Astrocyte (in vitro differentiated cells and primary cell): ENCODE data around the gene SH3PXD2B. TPM values are rescaled to one million over a fixed set of nuclear protein-coding genes. Genes with fewer than 3 reads are reported as not detected.
A peak's percentile ranks its signal among the peaks of the same experiment; 100 is the strongest.

Experiments used
- DNase-seq: peaks from one replicate; pipeline ENCODE4 v3.0.0-alpha.2; 2010; ENCODE audit warnings: low read depth
- FAIRE-seq: peaks from 2 replicates; lab custom pipeline; 2011; peaks lifted over from hg19 to GRCh38; lab: Jason Lieb, UNC
- H2AFZ ChIP-seq: 2 replicates; pipeline ENCODE4 v1.6.0; 2012; ENCODE audit warnings: low read depth, low read length, inconsistent platforms
- H3K27ac ChIP-seq: 2 replicates; pipeline ENCODE4 v1.5.1; 2011; ENCODE audit warnings: low read depth, low read length, inconsistent platforms
- H3K27me3 ChIP-seq: 2 replicates; pipeline ENCODE4 v1.6.0; 2011; ENCODE audit warnings: low read length, inconsistent platforms; ENCODE audit not compliant: insufficient read depth
- H3K36me3 ChIP-seq: 2 replicates; pipeline ENCODE4 v1.5.1; 2011; ENCODE audit warnings: low read length, inconsistent platforms; ENCODE audit not compliant: insufficient read depth
- H3K4me1 ChIP-seq: 2 replicates; pipeline ENCODE4 v1.5.1; 2011; ENCODE audit warnings: low read length, inconsistent platforms; ENCODE audit not compliant: insufficient read depth
- H3K4me2 ChIP-seq: 2 replicates; pipeline ENCODE4 v1.6.0; 2012; ENCODE audit warnings: low read length, inconsistent platforms
- H3K4me3 ChIP-seq: 2 replicates; pipeline ENCODE4 v1.5.1; 2011; ENCODE audit warnings: low read depth, mild to moderate bottlenecking, low read length, inconsistent platforms; ENCODE audit not compliant: insufficient read depth
- H3K79me2 ChIP-seq: 2 replicates; pipeline ENCODE4 v1.6.0; 2012; ENCODE audit warnings: mild to moderate bottlenecking, low read length, inconsistent platforms; ENCODE audit not compliant: insufficient read depth
- H3K9ac ChIP-seq: 2 replicates; pipeline ENCODE4 v1.6.0; 2012; ENCODE audit warnings: mild to moderate bottlenecking, low read length, inconsistent platforms
- H3K9me3 ChIP-seq: 2 replicates; pipeline ENCODE4 v1.5.1; 2012; ENCODE audit warnings: low read depth, mild to moderate bottlenecking, low read length, inconsistent platforms; ENCODE audit not compliant: insufficient read depth
- H4K20me1 ChIP-seq: 2 replicates; pipeline ENCODE4 v1.6.0; 2012; ENCODE audit warnings: low read length, inconsistent platforms; ENCODE audit not compliant: insufficient read depth
- H3K27ac Mint-ChIP-seq: one replicate; pipeline ENCODE4 v1.8.0; 2021; ENCODE audit warnings: mild to moderate bottlenecking, mixed read lengths; ENCODE audit not compliant: unreplicated experiment
- H3K27me3 Mint-ChIP-seq: one replicate; pipeline ENCODE4 v1.8.0; 2021; ENCODE audit warnings: low read depth, mixed read lengths; ENCODE audit not compliant: unreplicated experiment
- H3K36me3 Mint-ChIP-seq: one replicate; pipeline ENCODE4 v1.8.0; 2021; ENCODE audit warnings: low read depth, mixed read lengths; ENCODE audit not compliant: unreplicated experiment
- H3K4me1 Mint-ChIP-seq: one replicate; pipeline ENCODE4 v1.8.0; 2021; ENCODE audit warnings: low read depth, mixed read lengths; ENCODE audit not compliant: unreplicated experiment
- H3K4me3 Mint-ChIP-seq: one replicate; pipeline ENCODE4 v1.8.0; 2021; ENCODE audit warnings: mild to moderate bottlenecking, moderate library complexity, mixed read lengths; ENCODE audit not compliant: unreplicated experiment
- H3K9me3 Mint-ChIP-seq: one replicate; pipeline ENCODE4 v1.8.0; 2021; ENCODE audit warnings: mild to moderate bottlenecking, mixed read lengths; ENCODE audit not compliant: unreplicated experiment
- CTCF ChIP-seq: IDR thresholded peaks from 2 replicates; pipeline ENCODE4 v1.5.1; 2011; ENCODE audit warnings: low read depth, mild to moderate bottlenecking, inconsistent platforms, low read length, moderate library complexity; ENCODE audit not compliant: insufficient read depth
- EZH2 ChIP-seq: IDR thresholded peaks from 2 replicates; pipeline ENCODE4 v1.6.1; 2012; ENCODE audit warnings: mild to moderate bottlenecking, low read length, inconsistent platforms; ENCODE audit not compliant: insufficient read depth
- total RNA-seq: library from RNA; stranded (reverse); gene quantifications from 2 replicates; pipeline ENCODE4 v1.2.1, GENCODE V29; 2021

Gene SH3PXD2B
- total RNA-seq, 1 donor from 2014 or later: 66.0 TPM

GRCh38 chr5:172365948-172366608 lies 88.2 kb downstream of the SH3PXD2B start:
- Mint-ChIP-seq H3K27me3 (no peaks in the 10 kb centered on the region), H3K27ac (no peak overlapping the region), H3K4me1 (peaks cover 11% of the 10 kb centered on the region), H3K36me3 (peaks cover 51% of the 10 kb centered on the region), H3K9me3 (peaks cover 3% of the 10 kb centered on the region), H3K4me3 (no peak overlapping the region)
- H3K79me2 ChIP-seq: no peaks in the 10 kb centered on the region
- H3K36me3 ChIP-seq: peaks cover 12% of the 10 kb centered on the region
- H3K4me1 ChIP-seq: peaks cover 11% of the 10 kb centered on the region
- no peak overlapping the region for H3K9ac ChIP-seq
- H3K27me3 ChIP-seq: no peaks in the 10 kb centered on the region
- peaks cover 18% of the 10 kb centered on the region for H4K20me1 ChIP-seq
- H3K27ac ChIP-seq: no peak overlapping the region
- no peak overlapping the region for H3K4me2 ChIP-seq
- TF ChIP-seq CTCF: no peak
- TF ChIP-seq EZH2: no peak
- H3K4me3 ChIP-seq: no peak overlapping the region
- no peak for FAIRE-seq
- H2AFZ ChIP-seq: no peak overlapping the region
- DNase-seq: no peak
- H3K9me3 ChIP-seq: peaks cover 3% of the 10 kb centered on the region

- Mint-ChIP-seq H3K4me1 (peaks cover 11% of the 10 kb centered on the region), H3K27ac (peak overlapping the region; percentile 58)
- no peak for FAIRE-seq
Measured at GRCh38 chr5:172364773-172365172, 89.6 kb downstream of the SH3PXD2B start.

More at GRCh38 chr5:172364773-172365172, 89.6 kb downstream of the SH3PXD2B start:
- peaks cover 13% of the 10 kb centered on the region for H4K20me1 ChIP-seq
- H3K4me3 ChIP-seq: no peak overlapping the region
- Mint-ChIP-seq H3K27me3 (no peaks in the 10 kb centered on the region), H3K9me3 (no peaks in the 10 kb centered on the region), H3K36me3 (peaks cover 46% of the 10 kb centered on the region), H3K4me3 (no peak overlapping the region)
- no peak overlapping the region for H3K27ac ChIP-seq
- H3K36me3 ChIP-seq: peaks cover 13% of the 10 kb centered on the region
- H3K9ac ChIP-seq: no peak overlapping the region
- peaks cover 14% of the 10 kb centered on the region for H3K4me1 ChIP-seq
- H3K79me2 ChIP-seq: no peaks in the 10 kb centered on the region
- TF ChIP-seq CTCF: no peak
- TF ChIP-seq EZH2: no peak
- H2AFZ ChIP-seq: no peak overlapping the region
- no peak for DNase-seq
- no peak overlapping the region for H3K4me2 ChIP-seq
- H3K9me3 ChIP-seq: no peaks in the 10 kb centered on the region
- no peaks in the 10 kb centered on the region for H3K27me3 ChIP-seq
